Cardiac septum (tissue), 1 donor: ENCODE data around the gene FOLR1. TPM values are rescaled to one million over a fixed set of nuclear protein-coding genes. Genes with fewer than 3 reads are reported as not detected.
"Not testable (repeated sequence)": the region's sequence is repeated elsewhere in the genome, so short reads cannot be mapped to it uniquely, and the experiment has no call there.

Source experiments
- DNase-seq: peaks from one replicate; pipeline ENCODE4 v3.0.0-alpha.2; 2020; ENCODE audit warnings: low spot score
- intact Hi-C: fragments of 100-400 bp; cut with DNase I; formaldehyde crosslinking; loops from one replicate; pipeline ENCODE4 v1.14.0; 2022
- long read RNA-seq: library from polyadenylated mRNA; unstranded; transcript quantifications from one replicate; pipeline ENCODE4 v2.0.0, GENCODE V29; 2021
- total RNA-seq: library from RNA; stranded (reverse); fragmentation: NEBNext Ultra II Directional; extraction: Animal tissue kit (Norgen Biotek cat#: 25700); gene quantifications from one replicate; pipeline ENCODE4 v1.2.1, GENCODE V29; 2021
- donor health status: DM: no; HTN: no; CAD: no.

The FOLR1 gene
- 0.22 TPM for total RNA-seq
- long read RNA-seq: 0 reads

DNA sequence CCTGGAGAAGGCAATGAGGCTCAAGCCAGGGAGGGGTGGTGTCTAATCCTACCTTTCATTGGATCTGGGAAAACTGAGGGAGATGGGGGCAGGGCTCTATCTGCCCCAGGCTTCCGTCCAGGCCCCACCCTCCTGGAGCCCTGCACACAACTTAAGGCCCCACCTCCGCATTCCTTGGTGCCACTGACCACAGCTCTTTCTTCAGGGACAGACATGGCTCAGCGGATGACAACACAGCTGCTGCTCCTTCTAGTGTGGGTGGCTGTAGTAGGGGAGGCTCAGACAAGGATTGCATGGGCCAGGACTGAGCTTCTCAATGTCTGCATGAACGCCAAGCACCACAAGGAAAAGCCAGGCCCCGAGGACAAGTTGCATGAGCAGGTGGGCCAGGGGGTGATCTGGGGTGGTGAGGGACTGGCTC lies at the start of gene FOLR1:
Gene FOLR1 (plus strand): TSS at position 180 of the 421 bp plus-strand sequence. CDS start 34 bp downstream, at position 214.
- intact Hi-C loops: no loop called here
- no peak for DNase-seq

DNA sequence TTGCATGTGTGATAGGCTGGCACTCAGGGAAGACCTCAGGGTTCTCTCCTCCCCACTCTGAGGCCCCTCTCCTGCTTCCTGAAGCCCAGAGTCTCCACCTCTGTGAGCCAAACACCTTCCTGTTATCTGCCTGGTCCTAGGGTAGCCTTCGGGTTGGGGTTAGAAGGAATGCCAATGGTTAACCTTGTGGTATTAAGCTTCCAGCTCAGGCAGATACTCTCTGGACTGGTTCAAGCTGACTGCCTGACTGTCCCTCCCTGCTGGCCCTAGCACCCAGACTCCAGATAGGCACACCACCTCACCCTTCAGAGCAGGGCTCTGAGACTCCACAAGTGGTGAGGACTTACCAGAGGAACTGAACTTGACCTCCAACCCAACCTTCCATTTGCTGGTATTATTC lies 49.4 kb upstream of the FOLR1 start:
- not testable (repeated sequence) for DNase-seq
- intact Hi-C loops: loop anchor here (5.0 kb wide), 1 partner anchor 115 kb away; no protein-coding TSS in a partner anchor

DNA sequence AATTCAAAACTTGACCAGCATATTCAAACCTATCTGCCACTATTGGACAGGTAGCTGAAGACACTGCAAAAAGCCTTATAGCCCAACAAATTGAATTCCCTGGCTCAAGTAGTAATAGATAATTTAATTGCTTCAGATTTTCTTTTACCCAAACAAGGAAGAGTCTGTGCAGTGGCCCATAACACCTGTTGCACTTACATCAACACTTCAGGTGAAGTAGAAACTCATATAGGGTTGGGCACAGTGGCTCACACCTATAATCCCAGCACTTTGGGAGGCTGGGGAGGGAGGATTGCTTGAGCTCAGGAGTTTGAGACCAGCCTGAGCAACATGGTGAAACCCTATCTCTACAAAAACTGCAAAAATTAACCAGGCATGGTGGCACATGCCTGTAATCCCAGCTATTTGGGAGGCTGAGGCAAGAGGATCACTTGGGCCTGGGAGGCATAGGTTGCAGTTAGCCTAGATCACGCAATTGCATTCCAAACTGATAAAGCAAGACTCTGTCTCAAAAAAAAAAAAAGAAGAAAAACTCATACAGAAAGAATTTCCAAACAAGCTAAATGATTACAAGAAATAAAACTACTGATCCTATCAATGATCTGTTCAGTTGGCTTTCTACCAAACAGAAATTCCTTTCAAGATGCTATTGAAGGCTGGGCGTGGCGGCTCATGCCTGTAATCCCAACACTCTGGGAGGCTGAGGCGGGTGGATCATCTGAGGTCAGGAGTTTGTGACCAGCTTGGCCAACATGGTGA lies 47.0 kb upstream of the FOLR1 start:
- no peak for DNase-seq
- intact Hi-C loops: loop anchor here (5.0 kb wide), 2 partner anchors 118 to 168 kb away; no protein-coding TSS in a partner anchor

DNA sequence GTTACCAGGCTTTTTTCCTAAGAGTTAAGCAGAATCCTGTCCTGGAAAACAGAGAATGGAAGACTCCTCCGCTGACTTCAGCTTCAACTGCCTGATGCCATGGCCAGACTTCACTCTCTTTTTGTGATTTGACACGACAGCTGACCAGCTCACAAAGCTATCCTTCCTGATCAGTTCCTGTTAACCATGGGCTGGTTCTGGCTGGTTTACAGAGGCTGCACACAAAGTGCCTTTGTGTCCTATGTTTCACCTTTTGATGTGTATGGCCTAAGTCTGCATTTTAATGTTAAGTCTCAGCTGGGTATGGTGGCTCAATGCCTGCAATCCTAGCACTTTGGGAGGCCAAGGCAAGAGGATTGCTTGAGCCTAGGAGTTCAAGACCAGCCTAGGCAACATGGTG lies 45.3 kb upstream of the FOLR1 start:
- intact Hi-C loops: loop anchor here (5.0 kb wide), 1 partner anchor 169 kb away; no protein-coding TSS in a partner anchor
- DNase-seq: no peak

DNA sequence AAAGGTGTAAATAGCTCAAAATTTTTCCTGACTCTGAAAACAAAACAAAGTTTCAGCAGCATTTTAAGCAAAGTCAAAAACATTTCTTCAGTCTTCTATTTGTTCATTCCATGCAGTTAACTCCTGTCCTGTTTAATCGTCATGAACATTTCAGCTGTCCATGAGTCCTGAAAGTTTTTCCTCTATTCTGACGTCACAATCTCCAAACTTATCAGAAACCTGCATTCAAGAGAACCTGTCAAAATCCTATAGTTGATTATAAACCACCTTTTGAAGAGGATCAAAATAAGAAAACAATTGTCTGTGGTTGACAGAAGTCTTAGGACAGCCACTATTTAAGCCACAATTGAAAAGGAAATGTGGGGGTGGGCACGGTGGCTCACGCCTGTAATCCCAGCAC lies 41.1 kb upstream of the FOLR1 start:
- intact Hi-C loops: no loop called here
- DNase-seq: no peak

DNA sequence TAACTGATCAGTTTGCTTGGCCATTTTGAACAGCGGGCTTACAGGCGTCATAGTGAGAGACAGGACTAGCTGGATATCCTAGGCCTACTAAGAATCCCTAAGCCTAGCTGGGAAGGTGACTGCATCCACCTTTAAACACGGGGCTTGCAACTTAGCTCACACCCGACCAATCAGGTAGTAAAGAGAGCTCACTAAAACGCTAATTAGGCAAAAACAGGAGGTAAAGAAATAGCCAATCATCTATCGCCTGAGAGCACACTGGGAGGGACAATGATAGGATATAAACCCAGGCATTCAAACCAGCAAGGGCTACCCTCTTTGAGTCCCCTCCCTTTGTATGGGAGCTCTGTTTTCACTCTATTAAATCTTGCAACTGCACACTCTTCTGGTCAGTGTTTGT lies 38.1 kb upstream of the FOLR1 start:
- intact Hi-C loops, DNase-seq: not testable (repeated sequence)

DNA sequence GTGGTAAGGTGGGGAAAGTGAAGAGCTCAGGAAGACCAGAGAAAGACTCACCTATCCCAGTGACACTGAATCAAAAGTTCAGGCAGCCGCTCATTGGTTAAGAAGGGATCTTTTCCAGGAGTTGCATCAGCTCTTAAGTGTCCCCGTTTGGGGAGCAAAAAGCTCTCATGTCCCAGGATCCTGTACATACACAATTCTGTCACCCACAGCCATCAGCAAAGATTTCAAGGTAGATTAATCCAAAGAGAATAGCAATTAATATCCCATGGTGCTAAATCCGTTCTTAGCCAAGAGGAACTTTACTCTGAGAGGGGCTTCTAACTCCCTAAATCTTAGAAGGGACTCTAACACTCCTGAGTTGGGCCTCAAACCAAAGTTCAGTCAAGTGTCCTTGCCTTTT lies 37.1 kb upstream of the FOLR1 start:
- intact Hi-C loops: no loop called here
- no peak for DNase-seq

DNA sequence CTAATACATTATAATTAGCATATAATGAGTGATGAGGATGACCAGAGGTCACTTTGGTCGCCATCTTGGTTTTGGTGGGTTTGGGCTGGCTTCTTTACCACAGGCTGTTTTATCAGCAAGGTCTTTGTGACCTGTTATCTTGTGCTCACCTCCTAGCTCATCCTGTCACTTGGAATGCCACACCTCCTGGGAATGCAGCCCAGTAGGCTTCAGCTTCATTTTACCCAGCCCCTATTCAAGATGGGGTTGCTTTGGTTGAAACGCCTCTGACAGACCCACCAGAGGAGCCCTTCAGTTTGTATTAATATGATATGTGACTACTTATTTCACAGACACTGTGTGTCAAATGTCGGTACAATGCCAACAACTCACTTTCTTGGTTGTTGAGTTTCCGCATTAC lies 36.2 kb upstream of the FOLR1 start:
- no peak for DNase-seq
- intact Hi-C loops: no loop called here

DNA sequence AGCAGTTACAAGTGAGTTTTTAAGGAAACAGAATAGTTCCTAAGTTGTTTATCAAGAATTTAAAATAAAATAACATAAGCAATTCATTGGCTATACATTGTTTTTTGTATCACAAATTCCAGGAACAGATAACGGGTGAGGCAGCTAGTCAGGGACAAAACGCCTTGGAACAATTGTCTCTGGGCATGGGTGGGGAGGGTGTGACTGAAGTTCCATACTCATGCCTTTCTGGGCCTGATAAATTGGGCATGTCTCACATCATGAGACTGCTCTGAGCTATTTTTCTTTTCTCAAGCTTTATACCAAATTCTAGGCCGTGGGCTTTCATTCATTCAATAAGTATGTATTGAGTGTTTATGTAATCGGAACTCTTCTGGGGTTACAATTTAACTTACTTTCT lies 34.8 kb upstream of the FOLR1 start:
- DNase-seq: no peak
- intact Hi-C loops: no loop called here

DNA sequence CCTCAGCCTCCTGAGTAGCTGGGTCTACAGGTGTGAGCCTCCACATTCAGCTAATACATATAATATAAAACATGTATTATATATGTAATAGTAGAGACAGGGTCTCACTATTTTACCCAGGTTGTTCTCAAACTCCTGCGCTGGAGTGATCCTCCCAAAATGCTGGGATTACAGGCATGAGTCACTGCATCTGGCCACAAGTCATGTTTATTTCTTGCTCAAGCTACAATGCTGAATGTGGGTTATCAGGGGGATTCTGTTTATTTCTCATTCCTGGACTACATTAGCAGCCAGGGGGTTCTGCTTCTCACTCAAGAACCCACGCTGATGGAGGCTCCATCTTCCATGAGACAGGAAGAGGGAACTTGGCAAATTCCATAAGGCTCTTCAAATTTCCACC lies 31.6 kb upstream of the FOLR1 start:
- intact Hi-C loops: no loop called here
- DNase-seq: no peak

DNA sequence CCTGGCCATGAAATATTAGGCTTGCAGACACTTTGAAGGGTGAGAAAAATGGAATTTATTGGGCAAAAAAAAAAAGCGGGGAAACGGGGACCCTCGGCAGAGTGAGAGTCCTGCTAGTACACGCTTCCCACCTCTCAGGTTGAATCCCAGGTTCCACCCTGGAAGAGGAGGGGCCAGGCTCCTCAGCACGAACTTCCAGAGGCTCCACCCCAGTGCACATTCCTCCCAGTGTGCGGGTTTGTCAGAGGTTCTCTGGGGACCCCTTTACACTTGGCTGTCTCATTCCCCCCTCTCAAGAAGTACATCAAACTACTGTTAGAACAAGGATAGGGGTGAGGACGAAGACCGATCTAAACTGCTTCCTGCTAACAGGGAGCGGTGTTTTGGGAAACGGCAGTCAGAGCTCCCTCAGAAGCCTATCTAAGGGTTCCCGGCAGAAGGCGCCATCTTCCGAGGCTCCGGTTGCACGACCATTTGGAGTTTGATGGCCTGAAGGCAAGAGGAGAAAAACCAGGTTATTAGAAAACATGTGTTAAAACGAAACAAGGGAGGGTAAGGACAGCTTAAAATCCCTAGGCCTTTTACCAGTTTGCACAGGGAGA lies 28.9 kb upstream of the FOLR1 start:
- intact Hi-C loops: no loop called here
- DNase-seq: no peak

DNA sequence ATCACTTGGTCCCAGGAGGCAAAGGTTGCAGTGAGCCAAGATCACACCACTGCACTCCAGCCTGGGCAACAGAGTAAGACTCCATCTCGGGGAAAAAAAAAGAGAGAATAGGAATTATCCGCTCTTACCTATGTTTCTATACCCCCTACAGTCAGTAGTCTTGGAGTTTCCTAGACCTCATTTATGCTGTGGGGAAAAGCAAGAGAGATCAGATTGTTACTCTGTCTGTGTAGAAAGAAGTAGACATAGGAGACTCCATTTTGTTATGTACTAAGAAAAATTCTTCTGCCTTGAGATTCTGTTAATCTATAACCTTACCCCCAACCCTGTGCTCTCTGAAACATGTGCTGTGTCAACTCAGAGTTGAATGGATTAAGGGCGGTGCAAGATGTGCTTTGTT lies 27.8 kb upstream of the FOLR1 start:
- intact Hi-C loops, DNase-seq: not testable (repeated sequence)

DNA sequence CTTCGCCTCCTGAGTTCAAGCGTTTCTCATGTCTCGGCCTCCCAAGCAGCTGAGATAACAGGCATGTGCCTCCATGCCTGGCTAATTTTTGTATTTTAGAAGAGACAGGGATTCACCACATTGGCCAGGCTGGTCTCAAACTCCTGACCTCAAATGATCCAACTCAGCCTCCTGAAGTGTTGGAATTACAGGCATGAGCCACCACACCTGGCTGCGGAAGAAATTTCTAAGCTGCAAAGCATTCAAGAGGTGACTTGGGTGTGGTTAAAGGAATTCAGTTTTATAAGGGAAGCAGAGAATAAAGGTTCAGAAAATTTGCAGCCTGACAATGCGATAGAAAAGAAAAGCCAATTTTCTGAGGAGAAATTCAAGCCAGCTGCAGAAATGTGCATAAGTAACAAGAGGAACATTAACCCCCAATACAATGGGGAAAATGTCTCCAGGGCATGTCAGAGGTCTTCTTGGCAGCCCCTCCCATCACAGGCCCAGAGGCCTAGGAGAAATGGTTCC lies 22.8 kb upstream of the FOLR1 start:
- intact Hi-C loops, DNase-seq: not testable (repeated sequence)

DNA sequence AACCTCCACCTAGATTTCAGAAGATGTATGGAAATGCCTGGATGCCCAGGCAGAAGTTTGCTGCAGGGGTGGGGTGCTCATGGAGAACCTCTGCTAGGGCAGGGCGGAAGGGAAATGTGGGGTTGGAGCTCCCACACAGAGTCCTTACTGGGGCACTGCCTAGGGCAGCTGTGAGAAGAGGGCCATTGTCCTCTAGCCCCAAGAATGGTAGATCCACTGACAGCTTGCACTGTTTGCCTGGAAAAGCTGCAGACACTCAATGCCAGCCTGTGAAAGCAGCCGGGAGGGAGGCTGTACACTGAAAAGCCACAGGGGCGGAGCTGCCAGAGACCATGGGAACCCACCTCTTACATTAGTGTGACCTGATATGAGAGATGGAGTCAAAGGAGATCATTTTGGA lies 22.2 kb upstream of the FOLR1 start:
- DNase-seq, intact Hi-C loops: not testable (repeated sequence)

DNA sequence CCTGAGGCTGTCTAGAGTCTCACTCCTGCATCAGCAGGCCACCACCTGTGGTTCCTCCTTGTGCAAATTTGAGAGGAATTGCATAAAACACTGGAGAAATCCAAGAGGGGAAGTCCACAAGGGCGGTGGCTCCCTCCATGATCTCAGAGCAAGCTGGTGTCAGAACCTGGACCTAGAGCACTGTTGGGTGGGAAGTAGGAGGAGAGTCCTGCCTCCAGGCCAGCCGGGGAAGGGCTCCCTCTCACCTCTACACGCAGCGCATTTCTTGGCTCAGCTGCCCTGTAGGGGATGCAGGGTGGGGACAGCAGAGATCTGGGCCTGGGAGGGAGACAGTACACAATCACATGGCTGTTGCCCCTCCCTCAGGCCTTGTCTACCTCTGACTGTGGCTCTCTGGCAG lies 19.9 kb upstream of the FOLR1 start:
- intact Hi-C loops, DNase-seq: not testable (repeated sequence)

DNA sequence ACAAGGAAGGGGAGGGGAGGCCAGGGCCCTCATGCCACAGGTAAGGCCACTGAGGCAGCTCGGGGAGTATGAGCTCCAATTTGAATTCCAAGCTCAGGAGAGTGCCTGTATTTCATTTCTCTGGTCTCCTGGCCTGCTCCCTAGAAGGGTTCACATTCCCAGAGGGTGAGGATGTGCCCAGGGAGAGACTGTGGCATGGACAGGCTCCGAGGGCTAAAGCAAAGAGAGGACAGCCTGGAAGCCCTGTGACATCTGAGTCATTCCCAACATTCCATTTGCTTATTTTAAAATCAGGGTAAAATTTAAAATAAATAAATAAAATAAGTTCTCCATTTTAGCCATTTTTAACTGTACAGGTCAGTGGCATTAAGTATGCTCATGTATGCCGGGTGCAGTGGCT lies 18.6 kb upstream of the FOLR1 start:
- DNase-seq: no peak
- intact Hi-C loops: no loop called here

DNA sequence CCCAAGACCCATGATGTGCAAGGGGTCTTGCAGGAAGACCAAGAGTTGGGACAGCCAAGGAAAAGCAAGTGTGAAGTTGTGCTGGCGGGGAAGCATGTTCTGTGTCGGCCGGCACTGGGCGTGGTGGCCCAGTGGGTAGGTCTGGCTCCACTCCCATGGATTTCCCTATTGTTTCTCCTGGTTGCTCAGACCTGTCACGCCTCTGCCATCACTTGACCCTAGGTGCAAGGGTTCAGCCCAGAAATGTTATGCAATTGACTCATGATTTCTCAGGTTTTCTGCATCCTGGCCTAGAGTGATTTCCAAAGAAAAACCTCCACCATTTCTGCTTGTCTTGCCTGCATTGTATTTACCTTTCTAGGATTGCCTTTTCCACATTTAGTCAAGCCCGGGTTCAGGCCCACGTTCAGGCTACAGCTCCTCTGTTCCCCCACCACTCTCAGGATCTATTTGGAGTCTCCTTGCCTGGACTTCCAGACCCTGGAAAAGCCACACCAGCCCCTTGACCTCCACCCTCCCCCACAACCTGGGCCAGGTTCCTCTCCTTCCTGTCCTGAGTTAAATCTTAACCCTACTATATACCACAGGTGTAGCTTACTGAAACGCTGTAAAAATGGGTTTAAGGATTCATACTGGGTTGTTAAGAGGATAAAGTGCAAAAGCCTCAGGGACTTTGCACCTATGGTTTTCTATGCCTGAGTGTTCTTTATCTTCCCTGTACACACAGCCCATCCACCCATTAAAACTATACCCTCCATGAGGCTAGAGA lies 17.5 kb upstream of the FOLR1 start:
- intact Hi-C loops: no loop called here
- DNase-seq: no peak

DNA sequence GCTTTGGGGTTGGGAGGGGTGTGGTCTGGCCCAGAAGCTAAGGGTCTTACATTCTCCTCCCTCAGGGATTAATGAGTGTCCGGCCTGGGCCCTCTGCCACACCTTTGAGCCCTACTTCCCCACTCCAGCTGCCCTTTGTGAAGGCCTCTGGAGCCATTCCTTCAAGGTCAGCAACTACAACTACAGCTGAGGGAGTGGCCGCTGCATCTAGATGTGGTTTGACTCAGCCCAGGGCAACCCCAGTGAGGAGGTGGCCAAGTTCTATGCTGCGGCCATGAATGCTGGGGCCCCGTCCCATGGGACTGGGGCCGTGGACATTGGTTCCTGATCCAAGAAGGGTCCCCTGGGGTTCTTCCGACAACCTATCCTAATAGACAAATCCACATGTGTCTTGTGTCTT lies 14.3 kb upstream of the FOLR1 start:
- DNase-seq: no peak
- intact Hi-C loops: no loop called here

DNA sequence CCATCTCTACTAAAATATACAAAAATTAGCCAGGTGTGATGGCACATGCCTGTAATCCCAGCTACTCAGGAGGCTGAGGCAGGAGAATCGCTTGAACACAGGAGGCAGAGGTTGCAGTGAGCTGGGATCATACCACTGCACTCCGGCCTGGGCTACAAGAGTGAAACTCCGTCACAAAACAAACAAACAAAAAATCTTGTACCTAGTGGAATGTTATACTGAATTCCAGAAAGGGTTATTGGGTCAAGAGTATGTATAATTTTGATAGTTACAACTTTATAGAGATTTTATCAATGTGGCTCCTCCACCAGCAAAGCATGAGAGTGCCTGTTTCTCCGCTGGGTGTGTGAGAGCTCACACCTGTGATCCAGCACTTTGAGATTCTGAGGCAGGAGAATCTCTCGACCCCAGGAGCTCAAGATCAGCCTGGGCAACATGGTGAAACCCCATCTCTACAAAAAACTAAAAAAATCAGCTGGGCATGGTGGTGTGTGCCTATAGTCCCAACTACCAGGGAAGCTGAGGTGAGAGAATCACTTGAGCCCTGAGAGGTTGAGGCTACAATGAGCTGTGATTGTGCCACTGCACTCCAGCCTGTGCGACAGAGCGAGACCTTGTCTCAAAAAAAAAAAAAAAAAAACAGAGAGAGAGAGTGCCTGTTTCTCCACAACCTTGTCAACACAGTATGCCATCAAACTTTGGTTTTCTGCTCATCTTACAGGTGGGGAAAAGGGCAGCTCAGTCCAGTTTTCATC lies 12.7 kb upstream of the FOLR1 start:
- no peak for DNase-seq
- intact Hi-C loops: no loop called here
